HG03378 (cell line): ENCODE measurements around the gene DKKL1.
"Not testable (repeated sequence)": the region's sequence is repeated elsewhere in the genome, so short reads cannot be mapped to it uniquely, and the experiment has no call there.

ENCODE experiments used
- ATAC-seq: cut with Tn5 transposase; IDR thresholded peaks from one replicate; pipeline ENCODE4 v1.9.1; 2021; ENCODE audit warnings: mild to moderate bottlenecking, moderate library complexity; ENCODE audit not compliant: unreplicated experiment

DKKL1 gene

DNA sequence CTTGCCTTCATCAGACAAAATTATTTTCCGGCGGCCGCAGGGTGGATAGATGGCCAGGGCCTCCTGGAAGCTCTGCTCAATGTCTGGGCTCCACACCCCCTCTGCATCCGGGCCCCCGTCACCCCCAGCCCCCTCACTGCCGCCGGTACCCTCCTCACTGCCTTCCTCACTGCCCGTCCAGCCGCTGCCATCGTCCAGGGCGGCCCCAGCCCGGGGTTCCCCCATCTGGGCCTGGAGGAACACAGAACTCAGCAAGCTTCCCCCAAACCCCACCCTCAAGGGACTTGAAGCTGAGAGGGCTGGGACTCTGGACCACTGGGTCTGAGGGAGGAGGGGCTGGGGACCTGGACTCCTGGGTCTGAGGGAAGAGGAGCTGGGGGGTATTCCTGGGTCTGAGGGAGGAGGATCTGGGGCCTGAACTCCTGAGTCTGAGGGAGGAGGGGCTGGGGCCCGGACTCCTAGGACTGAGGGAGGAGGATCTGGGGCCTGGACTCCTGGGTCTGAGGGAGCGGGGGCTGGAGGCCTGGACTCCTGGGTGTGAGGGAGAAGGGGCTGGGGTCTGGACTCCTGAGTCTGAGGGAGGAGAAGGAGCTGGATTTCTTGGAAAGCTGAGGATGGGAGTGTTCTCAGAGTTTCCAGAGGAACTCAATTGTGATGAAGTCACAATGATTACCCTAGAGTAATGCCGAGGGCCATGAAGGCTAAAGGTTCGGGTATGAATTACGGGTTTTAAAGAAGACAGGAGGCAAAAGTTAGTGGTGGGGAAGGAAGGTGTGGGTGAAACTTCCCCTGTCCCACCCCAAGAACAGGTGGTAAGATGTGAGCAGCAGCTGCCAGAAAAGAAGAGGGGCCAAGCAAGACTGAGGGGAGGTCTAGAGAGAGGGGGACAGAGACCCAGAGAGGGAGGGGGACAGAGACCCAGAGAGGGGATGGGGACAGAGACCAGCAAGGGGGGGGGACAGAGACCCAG is 3.5 kb upstream of the DKKL1 start:
- ATAC-seq: no peak

DNA sequence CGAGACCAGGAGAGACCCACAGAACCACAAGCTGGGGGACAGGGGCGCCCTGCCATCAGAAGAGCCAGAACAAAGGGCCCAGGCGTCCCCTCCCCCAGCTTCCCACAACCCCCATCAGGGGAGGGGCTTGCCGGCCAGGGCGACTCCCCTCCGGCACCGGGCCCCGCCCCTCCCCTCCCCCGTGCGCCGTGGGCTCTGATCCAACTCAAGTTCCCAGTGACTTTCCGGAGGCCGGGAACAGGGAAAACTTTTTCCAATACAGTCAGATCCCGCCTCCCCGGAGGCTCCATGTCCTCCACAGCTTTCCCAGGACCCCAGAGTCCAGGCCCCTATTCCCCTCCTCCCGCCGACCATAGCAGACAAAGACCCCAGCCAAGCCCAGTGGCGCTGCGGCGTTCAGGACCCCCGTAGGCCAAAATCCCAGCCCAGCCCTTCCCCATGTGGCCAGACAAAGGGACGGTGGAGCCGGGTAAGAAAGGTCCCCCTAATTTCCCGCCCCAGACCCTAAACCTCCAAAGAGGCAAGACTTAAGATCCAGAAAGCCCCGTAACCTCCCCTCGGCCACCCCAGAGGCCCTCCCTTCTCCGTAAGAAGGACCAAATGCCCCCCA is 2.1 kb upstream of the DKKL1 start:
- ATAC-seq: no peak

DNA sequence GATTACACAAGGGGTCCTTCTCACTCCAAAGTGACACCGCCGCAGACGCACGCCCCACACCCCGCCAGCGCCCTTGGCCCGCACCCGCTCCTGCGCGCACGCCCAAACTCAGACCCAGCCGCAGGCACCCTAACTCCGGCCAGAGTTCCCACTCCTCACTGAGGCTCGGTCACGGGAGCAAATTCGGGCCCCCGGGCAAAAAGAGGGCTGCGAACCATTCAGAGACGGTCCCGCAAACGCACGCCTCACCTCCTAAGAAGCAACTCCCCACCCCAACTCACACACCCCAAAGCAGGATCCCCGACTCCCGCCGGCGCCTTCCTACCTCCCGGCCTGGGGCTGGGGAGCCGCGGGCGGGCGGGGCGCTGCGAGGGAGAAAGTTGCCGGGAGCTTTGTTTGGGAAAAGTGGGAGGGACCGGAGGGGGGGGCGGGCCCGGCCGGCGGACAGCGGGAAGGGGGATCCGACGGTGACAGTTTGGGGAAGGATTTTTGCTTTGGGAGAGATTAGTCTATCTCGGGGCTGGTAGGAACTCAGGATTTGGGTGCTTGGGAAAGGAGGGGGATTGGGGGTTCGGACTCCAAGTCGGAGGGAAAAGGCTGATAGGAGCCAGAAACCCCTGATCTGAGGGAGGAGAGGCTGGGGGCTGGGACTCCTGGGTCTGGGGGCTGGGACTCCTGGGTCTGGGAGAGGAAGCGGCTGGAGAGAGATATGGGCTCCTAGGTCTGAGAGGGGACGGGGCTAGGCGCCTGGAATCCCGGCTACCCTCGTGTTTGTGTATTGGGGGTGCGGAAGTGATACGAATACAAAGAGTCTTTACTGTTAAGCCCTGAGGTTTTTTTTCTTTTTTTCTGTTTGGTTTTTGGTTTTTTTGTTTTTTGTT is 1.4 kb upstream of the DKKL1 start, which contains the start of gene TEAD2:
Gene TEAD2, minus strand, starts transcription at position 369 of the 881 bp plus-strand sequence. CDS start 2,341 bp downstream, outside the sequence.
- no peak for ATAC-seq

DNA sequence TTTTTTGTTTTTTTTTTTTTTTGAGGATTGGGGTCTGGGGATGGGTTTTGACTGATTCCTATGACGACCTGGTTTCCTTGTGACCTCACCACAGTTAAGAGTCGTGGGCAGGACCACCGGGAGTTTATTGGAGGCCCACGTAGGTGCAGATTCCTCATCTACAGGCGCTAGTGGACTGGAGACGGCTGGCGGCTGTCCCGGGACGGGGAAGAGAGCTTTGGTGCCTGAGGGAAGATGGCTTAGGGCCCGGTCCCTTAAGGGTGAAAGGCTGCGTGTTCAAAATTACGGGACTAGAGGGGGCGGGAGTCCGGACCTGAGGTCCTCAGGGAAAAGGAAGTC is 779 bp upstream of the DKKL1 start:
- no peak for ATAC-seq

DNA sequence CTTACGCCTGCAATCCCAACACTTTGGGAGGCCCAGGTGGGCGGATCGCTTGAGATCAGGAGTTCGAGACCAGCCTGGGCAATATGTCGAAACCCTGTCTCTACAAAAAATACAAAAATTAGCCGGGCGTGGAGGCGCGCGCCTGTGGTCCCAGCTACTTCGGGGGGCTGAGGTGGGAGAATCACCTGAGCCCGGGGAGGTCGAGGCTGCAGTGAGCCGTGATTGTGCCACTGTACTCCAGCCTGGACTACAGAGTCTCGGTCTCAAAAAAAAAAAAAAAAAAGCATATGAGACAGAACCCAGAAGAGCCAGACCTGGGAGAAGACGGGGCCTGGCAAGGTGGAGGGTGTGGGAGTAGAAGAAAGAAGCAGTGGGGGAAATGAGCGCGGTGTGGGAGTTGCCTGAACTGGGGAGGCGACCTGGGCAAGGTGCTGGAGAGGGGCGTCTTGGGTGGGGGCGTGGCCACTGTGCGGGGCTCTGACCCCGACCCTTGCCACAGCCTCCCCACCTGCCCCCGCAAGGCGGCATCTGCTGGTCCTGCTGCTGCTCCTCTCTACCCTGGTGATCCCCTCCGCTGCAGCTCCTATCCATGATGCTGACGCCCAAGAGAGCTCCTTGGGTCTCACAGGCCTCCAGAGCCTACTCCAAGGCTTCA is 533 bp downstream of the DKKL1 start:
- ATAC-seq: no peak

DNA sequence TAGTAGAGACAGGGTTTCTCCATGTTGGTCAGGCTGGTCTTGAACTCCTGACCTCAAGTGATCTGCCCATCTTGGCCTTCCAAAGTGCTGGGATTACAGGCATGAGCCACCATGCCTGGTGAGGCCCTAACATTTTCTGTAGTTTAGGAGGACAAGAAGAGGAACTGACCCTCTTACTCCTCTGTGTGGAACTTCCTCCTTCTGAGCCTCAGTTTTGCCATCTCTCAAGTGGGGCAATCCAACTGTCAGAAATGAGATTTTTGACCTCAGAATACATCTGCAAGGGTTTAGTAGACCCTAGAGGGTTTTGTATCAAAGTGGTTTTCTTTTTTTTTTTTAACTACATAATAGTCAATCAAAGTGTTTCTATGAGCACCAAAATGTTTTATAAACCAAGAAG is 2.4 kb downstream of the DKKL1 start:
- ATAC-seq: no peak

DNA sequence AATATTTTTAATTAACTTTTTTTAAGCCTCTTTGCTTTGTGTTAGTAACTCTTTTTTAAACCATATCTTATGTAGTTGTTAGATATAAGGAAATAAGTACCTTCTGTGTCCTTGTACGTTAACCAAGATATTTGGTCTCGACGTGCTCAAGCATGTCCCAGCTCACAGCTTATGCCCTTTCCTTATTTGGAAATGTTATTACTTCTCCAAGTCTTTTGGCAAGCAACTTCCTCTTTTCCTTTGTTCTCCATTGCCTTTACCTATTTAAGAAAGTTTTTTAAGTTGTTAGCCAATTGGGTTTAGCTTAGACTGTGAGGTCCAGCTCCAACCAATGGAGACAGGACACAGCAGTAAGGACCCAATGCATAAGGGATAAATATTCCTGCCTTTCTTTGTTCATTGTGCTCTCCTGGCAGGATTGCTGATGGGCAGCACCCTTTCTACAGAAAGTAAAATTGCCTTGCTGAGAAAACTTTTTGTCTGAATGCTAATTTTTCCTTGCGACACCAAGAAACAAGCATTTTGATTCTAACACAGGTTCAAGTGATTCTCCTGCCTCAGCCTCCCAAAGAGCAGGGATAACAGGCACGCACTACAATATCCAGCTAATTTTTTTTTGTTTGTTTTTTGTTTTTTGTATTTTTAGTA is 5.2 kb downstream of the DKKL1 start:
- ATAC-seq: no peak

DNA sequence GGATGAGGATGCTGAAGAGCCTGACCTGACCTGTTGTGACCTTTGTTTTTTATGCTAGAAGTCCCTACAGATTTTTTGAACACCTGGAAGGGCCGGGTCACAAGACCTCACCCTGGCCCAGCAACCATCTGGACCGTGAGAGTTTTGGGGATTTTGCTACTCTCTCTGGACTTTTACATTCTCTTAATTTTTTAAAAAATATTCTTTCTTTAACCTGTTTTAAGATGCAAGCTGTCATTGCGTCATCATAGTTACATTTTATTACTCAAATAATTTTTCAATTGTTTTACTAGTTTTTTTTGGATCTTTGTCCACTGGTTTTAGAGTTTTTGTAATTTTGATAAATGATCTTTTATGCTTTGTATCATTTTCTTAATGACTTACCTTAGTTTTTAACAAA is 7.5 kb downstream of the DKKL1 start:
- no peak for ATAC-seq

DNA sequence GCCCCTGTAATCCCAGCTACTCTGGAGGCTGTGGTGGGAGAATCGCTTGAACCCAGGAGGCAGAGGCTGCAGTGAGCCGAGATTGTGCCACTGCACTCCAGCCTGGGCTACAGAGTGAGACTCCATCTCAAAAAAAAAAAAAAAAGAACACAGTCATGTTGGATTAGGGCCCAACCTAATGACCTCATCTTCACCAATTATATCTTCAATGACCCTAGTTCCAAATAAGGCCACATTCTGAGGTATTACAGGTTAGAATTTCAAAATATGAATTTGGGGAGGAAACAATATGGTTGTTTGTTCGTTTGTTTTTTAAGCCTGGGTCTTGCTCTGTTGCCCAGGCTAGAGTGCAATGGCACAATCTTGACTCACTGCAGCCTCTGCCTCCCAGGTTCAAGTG is 9.5 kb downstream of the DKKL1 start:
- not testable (repeated sequence) for ATAC-seq

DNA sequence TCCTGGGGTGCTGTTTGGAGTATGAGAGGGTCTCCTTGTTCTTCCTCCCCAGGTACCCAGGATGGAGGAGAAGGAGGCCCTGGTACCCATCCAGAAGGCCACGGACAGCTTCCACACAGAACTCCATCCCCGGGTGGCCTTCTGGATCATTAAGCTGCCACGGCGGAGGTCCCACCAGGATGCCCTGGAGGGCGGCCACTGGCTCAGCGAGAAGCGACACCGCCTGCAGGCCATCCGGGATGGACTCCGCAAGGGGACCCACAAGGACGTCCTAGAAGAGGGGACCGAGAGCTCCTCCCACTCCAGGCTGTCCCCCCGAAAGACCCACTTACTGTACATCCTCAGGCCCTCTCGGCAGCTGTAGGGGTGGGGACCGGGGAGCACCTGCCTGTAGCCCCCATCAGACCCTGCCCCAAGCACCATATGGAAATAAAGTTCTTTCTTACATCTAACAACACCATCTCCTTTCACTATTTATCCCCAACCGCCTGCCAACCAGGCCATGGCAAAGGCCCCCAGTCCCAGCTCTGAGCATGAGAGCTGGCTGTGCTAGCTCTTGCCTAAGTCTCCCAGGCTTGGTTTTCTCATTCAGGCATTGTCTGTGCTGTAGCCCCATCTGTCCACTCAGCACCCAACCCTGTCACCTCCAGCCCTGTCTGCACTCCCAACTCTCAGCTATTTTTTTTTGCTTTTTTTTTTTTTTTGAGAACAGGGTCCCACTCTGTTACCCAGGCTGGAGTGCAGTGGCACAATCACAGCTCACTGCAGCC is 11.2 kb downstream of the DKKL1 start:
- ATAC-seq: no peak

DNA sequence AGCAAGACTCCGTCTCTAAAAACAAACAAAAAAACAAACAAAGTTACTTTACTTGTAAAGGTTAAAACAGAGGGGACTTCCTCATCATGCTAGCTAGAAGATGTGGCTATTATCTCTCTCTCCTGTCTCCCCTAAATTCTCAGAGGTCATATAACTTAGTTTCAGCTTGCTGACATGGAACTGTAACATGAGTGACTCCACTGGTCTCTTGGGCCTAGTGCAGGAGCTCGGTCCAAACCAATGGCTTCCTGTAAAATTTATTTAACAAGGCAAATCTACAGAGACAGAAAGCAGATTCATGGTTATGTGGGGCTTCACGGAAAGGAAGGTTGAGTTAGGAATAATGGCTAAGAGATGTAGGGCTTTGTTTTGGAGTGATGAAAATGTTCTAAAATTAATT is 14.8 kb downstream of the DKKL1 start:
- no peak for ATAC-seq

DNA sequence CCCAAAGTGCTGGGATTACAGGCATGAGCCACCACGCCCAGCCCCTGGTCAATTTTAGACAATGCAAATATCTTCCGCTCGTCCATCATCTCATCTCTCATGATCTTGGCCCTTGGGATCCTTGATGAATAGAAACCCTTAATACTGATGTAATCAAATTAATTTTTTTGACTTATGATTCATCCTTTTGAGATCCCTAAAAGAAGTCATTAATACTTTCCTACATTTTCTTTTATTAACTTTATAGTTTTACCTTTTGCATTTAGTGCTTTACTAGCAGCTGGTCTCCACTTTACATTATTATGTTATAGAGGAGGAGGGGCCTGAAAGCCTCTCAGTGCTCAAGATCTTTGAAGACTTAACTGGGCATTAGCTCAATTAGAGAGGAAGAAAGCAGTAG is 16.7 kb downstream of the DKKL1 start:
- ATAC-seq: no peak

DNA sequence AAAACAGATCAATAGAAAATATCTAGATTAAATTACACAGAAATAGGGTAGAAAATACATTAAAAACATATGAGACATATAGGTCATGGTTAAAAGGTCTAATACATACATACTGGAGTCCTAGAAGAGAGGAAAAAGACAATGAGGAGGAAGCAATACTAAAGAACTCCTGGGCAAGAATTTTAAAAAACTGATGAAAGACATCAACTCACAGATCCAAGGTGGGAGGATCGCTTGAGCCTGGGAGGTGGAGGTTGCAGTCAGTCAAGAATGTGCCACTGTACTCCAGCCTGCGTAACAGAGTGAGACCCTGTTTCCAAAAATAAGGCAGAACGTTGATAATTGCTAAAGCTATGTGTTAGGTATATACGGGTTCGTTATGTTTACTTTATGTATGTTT is 19.0 kb downstream of the DKKL1 start:
- no peak for ATAC-seq

DNA sequence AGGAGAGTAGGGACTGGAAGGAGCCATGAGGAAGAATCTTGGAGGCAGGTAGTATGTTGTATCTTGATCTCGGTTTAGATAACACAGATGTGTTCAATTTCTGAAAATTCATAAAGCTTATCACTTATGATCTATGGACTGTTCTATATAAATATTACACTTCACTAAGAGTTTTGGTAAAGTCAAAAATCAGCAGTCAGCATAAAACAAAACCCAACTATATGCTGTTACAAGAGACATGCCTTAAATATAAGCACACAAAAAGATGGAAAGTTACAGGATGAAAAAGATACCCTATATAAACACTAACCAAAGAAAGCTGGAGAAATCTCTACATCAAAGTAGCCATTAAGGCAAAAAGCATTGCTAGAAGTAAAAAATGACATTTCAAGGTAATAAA is 19.9 kb downstream of the DKKL1 start:
- ATAC-seq: no peak

DNA sequence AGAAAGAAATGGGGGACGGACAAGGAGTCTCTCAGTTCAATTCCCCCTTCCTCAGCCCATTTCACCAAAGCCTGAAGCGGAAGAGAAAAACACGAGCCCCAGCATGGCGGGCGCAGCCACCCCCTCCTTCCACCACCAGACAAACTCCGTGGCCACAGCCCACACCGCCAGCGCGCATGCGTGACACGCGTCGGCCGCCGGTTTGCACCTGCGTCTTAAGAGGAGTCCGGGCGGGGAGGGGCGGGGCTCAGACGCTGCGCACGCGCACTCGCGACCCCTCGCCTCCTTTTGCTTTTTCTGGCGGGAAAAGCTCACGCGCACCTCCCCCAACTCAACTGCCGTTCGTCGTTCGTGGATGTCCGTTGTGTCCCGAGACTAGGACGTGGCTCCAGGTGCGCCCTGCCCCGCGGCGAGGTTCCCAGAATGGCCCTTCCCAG is 24.3 kb downstream of the DKKL1 start, which contains the start of gene KASH5:
Gene KASH5, plus strand, starts transcription at position 314 of the 437 bp plus-strand sequence. CDS start 2,635 bp downstream, outside the sequence.
- no peak for ATAC-seq

DNA sequence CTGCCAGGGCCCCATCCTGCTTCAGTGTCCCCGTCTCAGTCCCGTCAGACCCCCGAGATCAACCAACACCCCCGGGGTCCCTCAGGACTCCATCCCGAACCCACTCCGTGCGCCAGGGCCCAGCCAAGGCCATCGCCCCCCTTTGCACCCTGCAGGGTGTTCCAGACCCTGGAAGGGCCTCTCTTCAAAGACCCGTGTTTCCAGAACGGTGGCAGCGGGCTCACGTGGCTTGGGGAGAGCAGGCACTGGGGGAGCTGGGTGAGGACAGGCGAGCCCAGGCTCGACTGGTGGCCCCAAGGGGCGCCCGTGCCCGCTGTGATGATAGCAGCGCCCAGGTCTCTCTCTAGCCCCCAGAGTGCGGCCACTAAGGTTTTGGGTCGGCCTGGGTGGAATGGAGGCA is 25.7 kb downstream of the DKKL1 start:
- ATAC-seq: no peak

DNA sequence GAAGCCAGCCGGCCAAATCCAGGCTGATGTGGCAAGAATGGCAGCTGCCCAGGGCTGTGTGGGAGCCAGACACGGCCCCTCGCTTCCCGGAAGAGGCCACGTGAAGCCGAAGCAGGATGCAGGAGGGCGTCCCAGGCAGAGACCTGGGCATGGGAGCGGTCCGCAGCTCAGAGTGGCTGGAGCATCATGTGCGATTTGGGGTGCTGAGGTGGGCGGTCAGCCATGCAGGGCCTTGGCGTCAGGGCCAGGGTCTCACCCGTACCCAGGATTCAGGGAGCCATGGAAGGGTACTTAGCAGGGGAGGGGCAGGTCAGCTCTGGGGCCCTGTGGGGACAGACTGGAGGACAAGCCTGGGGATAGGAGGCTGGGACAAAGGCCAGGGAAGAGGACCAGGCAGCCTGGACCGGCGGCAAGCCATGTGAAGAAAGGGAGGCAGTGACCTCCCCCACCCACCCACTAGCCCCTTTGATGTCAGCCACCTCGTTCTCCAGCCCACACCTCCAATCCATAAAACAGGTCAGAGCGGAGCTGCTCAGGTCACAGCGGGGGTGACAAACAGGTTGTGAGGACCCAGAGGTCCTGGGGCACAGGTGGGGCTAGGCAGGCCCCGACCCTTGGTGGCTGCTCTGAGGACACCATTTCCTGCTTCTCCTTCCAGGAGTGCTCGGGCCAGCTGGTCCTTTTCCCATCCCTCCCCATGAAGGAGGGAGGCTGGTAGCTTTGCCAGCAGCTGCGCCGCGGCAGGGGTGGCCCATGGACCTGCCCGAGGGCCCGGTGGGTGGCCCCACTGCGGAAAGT is 26.7 kb downstream of the DKKL1 start:
- no peak for ATAC-seq

DNA sequence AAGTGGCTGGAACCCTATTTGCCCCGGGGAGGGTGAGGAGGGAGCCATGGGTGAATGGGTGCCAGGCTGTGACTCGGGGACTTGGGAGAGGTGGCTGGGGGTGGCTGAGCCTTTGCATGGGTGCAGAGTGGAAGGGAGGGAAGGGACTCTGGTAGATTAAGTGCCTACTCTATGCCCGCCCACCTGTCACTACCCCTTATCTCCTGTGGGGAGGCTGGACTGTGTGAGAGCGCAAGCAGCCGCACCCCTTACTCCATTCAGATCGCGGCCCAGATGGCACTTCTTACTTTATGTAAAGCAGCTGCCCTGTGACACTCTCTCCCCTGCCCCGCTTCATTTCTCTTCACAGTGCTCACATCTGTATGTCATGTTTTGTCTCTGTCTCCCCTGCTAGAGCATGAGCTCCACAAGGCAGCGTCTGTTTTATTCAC is 27.3 kb downstream of the DKKL1 start:
- no peak for ATAC-seq
